ENCODE measurements around the gene PRSS8. TPM values are rescaled to one million over a fixed set of nuclear protein-coding genes. Genes with fewer than 3 reads are reported as not detected.

PRSS8 gene
- total RNA-seq, 1 donor from 2014 or later = not detected

GRCh38 chr16:31099860-31100638, 35.5 kb downstream of the PRSS8 start:
- H3K27me3 Mint-ChIP-seq (ENCODE audit: insufficient read depth) = peaks cover 1% of the 10 kb centered on the region
- H3K27ac Mint-ChIP-seq = no peak overlapping the region
- no peaks in the 10 kb centered on the region for H3K36me3 Mint-ChIP-seq (ENCODE audit: low read depth)
- H3K4me1 Mint-ChIP-seq (ENCODE audit: low read depth) = peaks cover 12% of the 10 kb centered on the region
- intact Hi-C loops (cut with micrococcal nuclease) = no loop called here
- no peak for DNase-seq (ENCODE audit: low spot score)
- H3K9me3 Mint-ChIP-seq = no peaks in the 10 kb centered on the region
- no peak overlapping the region for H3K4me3 Mint-ChIP-seq

DNA sequence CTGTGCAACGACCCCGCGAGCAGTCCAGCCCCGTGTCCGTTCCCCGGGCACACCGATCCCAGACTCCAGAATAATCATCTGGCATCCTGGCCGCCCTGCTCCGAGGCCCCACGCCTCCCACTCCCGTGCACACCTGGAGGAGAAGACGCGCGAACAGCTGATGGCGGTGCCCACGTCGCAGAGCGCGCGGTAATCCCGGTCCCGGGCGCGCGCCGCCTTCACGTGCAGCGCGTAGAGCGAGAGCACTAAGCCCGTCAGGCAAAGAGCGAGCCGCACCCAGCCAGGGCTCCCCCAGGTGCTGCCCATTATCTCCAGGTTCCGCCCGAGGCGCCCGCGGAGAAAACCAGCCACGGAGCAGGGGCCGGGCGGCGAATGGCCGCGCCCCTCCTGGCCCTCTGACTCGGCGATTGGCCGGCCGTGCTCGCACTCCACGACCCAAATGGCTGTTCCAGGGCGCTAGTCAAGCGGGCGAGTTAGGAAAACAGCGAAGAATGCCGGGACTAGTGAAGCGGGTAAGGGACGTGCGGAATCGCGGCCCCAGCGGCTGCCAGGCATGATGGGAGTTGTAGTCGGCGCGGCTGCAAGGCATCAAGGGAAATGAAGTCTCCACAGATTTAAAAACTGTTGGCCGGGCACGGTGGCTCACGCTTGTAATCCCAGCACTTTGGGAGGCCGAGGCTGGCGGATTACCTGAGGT, 41.0 kb downstream of the PRSS8 start, which contains the start of gene VKORC1:
VKORC1 (minus strand) TSS at position 374 of the 697 bp plus-strand sequence; CDS start at position 306, 68 bp downstream.
- intact Hi-C loops (cut with micrococcal nuclease) = loop anchor here (1.0 to 5.0 kb wide), 9 partner anchors 14 to 348 kb away; partner anchors contain the start of genes BCKDK, FBXL19, KAT8 and SETD1A
- Mint-ChIP-seq H3K27ac (peak within 1 kb of the TSS; percentile 82), H3K4me1 (ENCODE audit: low read depth) (peaks cover 27% of the 10 kb centered on the region), H3K36me3 (ENCODE audit: low read depth) (peaks cover 5% of the 10 kb centered on the region), H3K27me3 (ENCODE audit: insufficient read depth) (no peaks in the 10 kb centered on the region), H3K4me3 (peak within 1 kb of the TSS; percentile 95), H3K9me3 (no peaks in the 10 kb centered on the region)
- peak; percentile 84 for DNase-seq (ENCODE audit: low spot score)

GRCh38 chr16:31094088-31094423, 41.5 kb downstream of the PRSS8 start:
- Mint-ChIP-seq H3K27me3 (ENCODE audit: insufficient read depth) (no peaks in the 10 kb centered on the region), H3K4me1 (ENCODE audit: low read depth) (peaks cover 27% of the 10 kb centered on the region), H3K36me3 (ENCODE audit: low read depth) (peaks cover 5% of the 10 kb centered on the region), H3K9me3 (no peaks in the 10 kb centered on the region), H3K27ac (peak overlapping the region; percentile 82), H3K4me3 (peak overlapping the region; percentile 95)
- no peak for DNase-seq (ENCODE audit: low spot score)
- intact Hi-C loops (cut with micrococcal nuclease) = loop anchor here (1.0 to 5.0 kb wide), 9 partner anchors 15 to 348 kb away; partner anchors contain the start of genes BCKDK, FBXL19, KAT8 and SETD1A

GRCh38 chr16:31093132-31093703, 42.3 kb downstream of the PRSS8 start:
- intact Hi-C loops (cut with micrococcal nuclease) = loop anchor here (5.0 kb wide), 1 partner anchor 349 kb away; the partner anchor contains the start of gene ZNF843
- Mint-ChIP-seq H3K4me3 (peak overlapping the region; percentile 71), H3K9me3 (no peaks in the 10 kb centered on the region), H3K27me3 (ENCODE audit: insufficient read depth) (no peaks in the 10 kb centered on the region), H3K27ac (no peak overlapping the region), H3K36me3 (ENCODE audit: low read depth) (peaks cover 5% of the 10 kb centered on the region), H3K4me1 (ENCODE audit: low read depth) (peaks cover 27% of the 10 kb centered on the region)
- DNase-seq (ENCODE audit: low spot score) = no peak

- H3K36me3 Mint-ChIP-seq (ENCODE audit: low read depth) = peaks cover 5% of the 10 kb centered on the region
- intact Hi-C loops (cut with micrococcal nuclease) = loop anchor here (5.0 kb wide), 1 partner anchor 350 kb away; the partner anchor contains the start of gene ZNF843
- no peaks in the 10 kb centered on the region for H3K9me3 Mint-ChIP-seq
- peaks cover 27% of the 10 kb centered on the region for H3K4me1 Mint-ChIP-seq (ENCODE audit: low read depth)
- no peak for DNase-seq (ENCODE audit: low spot score)
- no peak overlapping the region for H3K27ac Mint-ChIP-seq
- H3K4me3 Mint-ChIP-seq = peak overlapping the region; percentile 56
- H3K27me3 Mint-ChIP-seq (ENCODE audit: insufficient read depth) = no peaks in the 10 kb centered on the region
These were observed 43.2 kb downstream of the PRSS8 start for GRCh38 chr16:31092330-31092729.

GRCh38 chr16:31090540-31090939, 45.0 kb downstream of the PRSS8 start:
- intact Hi-C loops (cut with micrococcal nuclease) = loop anchor here (5.0 kb wide), 1 partner anchor 352 kb away; the partner anchor contains the start of gene ZNF843
- Mint-ChIP-seq H3K27ac (peak overlapping the region; percentile 23), H3K27me3 (ENCODE audit: insufficient read depth) (no peaks in the 10 kb centered on the region)

GRCh38 chr16:31089199-31089598, 46.3 kb downstream of the PRSS8 start:
- H3K27me3 Mint-ChIP-seq (ENCODE audit: insufficient read depth) = no peaks in the 10 kb centered on the region
- H3K4me3 Mint-ChIP-seq = no peak overlapping the region
- DNase-seq (ENCODE audit: low spot score) = no peak
- no peak overlapping the region for H3K27ac Mint-ChIP-seq
- peaks cover 10% of the 10 kb centered on the region for H3K36me3 Mint-ChIP-seq (ENCODE audit: low read depth)
- H3K4me1 Mint-ChIP-seq (ENCODE audit: low read depth) = peaks cover 12% of the 10 kb centered on the region
- intact Hi-C loops (cut with micrococcal nuclease) = no loop called here
- H3K9me3 Mint-ChIP-seq = no peaks in the 10 kb centered on the region

More at GRCh38 chr16:31090540-31090939, 45.0 kb downstream of the PRSS8 start:
- H3K4me3 Mint-ChIP-seq = no peak overlapping the region
- no peaks in the 10 kb centered on the region for H3K9me3 Mint-ChIP-seq
- peaks cover 18% of the 10 kb centered on the region for H3K4me1 Mint-ChIP-seq (ENCODE audit: low read depth)
- DNase-seq (ENCODE audit: low spot score) = no peak
- peaks cover 8% of the 10 kb centered on the region for H3K36me3 Mint-ChIP-seq (ENCODE audit: low read depth)

DNA sequence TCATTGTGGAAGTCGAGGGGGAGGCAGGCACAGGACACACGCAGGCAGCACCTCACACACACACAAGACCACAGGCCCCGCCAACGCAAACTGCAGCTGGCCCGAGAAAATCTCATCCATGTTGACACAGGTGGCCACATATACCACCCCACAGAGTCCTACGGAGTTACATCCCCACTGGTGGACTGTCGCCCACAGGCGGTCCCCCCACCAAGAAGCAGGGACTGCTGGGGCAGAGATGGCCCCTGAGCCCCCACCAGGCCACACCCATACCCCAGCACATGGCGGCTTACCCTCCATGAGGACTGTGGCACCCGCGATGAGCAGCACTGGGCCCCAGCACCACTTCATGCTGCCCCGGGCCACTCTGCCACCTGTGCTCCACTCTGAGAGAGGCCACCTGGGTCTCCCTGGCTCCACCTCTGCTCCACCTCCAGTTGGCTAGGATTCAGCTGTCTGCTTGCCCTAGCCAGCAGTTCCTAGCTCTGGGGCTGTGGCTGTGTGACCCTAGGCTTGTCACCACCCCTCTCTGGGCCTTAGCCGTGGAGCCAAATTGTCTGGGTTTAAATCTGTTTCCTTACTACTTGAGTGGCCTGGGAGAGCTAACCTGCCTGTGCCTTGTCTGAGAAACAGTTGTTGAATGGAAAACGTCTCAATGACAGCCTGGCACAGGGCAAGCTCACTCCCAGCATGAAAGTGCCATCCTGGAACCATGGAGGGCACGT, 46.9 kb downstream of the PRSS8 start, which contains the start of gene PRSS53:
PRSS53 (minus strand) TSS at position 485 of the 725 bp plus-strand sequence; CDS start at position 351, 134 bp downstream.
- intact Hi-C loops (cut with micrococcal nuclease) = no loop called here
- Mint-ChIP-seq H3K4me3 (no peak within 1 kb of the TSS), H3K36me3 (ENCODE audit: low read depth) (peaks cover 10% of the 10 kb centered on the region)

GRCh38 chr16:31087971-31088370, 47.6 kb downstream of the PRSS8 start:
- no peak for DNase-seq (ENCODE audit: low spot score)
- no peak overlapping the region for H3K27ac Mint-ChIP-seq
- no peaks in the 10 kb centered on the region for H3K9me3 Mint-ChIP-seq
- H3K4me1 Mint-ChIP-seq (ENCODE audit: low read depth) = peaks cover 6% of the 10 kb centered on the region
- H3K27me3 Mint-ChIP-seq (ENCODE audit: insufficient read depth) = no peaks in the 10 kb centered on the region
- H3K4me3 Mint-ChIP-seq = no peak overlapping the region
- intact Hi-C loops (cut with micrococcal nuclease) = no loop called here
- peaks cover 10% of the 10 kb centered on the region for H3K36me3 Mint-ChIP-seq (ENCODE audit: low read depth)

More for the DNA sequence above, 46.9 kb downstream of the PRSS8 start, which contains the start of gene PRSS53:
- Mint-ChIP-seq H3K27ac (no peak within 1 kb of the TSS), H3K4me1 (ENCODE audit: low read depth) (peaks cover 6% of the 10 kb centered on the region), H3K9me3 (no peaks in the 10 kb centered on the region), H3K27me3 (ENCODE audit: insufficient read depth) (no peaks in the 10 kb centered on the region)
- no peak for DNase-seq (ENCODE audit: low spot score)

DNA sequence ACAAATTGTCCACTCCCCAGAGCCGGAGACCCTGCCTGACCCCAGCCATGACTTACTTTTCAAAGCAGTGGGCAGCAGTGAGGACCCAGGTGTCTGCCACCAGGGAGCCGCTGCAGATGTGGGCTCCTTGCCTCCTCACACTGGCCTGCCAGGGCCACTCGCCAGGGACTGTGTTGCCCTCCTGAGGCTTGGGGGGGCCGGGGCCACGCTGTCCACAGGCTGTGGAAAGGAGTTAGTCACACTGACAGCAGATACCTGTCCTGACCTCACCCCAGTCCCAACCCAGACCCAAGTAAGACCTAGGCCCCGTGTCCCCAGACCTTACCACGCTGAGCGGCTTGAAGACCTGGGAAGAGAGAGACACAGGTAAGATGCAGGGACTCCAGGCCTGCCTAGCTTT, 48.0 kb downstream of the PRSS8 start:
- intact Hi-C loops (cut with micrococcal nuclease) = no loop called here
- DNase-seq (ENCODE audit: low spot score) = no peak
- H3K27me3 Mint-ChIP-seq (ENCODE audit: insufficient read depth) = no peaks in the 10 kb centered on the region
- peaks cover 10% of the 10 kb centered on the region for H3K36me3 Mint-ChIP-seq (ENCODE audit: low read depth)
- H3K4me3 Mint-ChIP-seq = no peak overlapping the region
- H3K27ac Mint-ChIP-seq = no peak overlapping the region
- no peaks in the 10 kb centered on the region for H3K9me3 Mint-ChIP-seq
- peaks cover 3% of the 10 kb centered on the region for H3K4me1 Mint-ChIP-seq (ENCODE audit: low read depth)

DNA sequence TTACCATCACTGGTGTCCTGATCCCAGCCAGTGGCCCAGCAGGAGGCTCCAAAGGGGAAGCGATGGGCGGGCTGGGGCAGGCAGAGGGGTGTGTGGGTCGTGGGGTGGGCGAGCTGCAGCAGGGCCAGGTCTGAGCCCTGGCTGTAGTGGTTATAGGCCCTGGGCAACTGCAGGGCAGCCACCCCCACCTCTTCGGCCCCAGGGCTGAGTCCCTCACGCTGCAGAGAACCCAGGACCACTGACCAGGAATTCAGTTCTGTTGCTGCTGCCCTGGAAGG, 49.0 kb downstream of the PRSS8 start:
- H3K4me3 Mint-ChIP-seq = no peak overlapping the region
- H3K27ac Mint-ChIP-seq = no peak overlapping the region
- intact Hi-C loops (cut with micrococcal nuclease) = no loop called here
- peaks cover 13% of the 10 kb centered on the region for H3K36me3 Mint-ChIP-seq (ENCODE audit: low read depth)
- H3K27me3 Mint-ChIP-seq (ENCODE audit: insufficient read depth) = no peaks in the 10 kb centered on the region
- H3K9me3 Mint-ChIP-seq = no peaks in the 10 kb centered on the region
- H3K4me1 Mint-ChIP-seq (ENCODE audit: low read depth) = no peaks in the 10 kb centered on the region
- no peak for DNase-seq (ENCODE audit: low spot score)

- intact Hi-C loops (cut with micrococcal nuclease) = no loop called here
- H3K4me3 Mint-ChIP-seq = no peak overlapping the region
- no peaks in the 10 kb centered on the region for H3K9me3 Mint-ChIP-seq
- peaks cover 13% of the 10 kb centered on the region for H3K36me3 Mint-ChIP-seq (ENCODE audit: low read depth)
- DNase-seq (ENCODE audit: low spot score) = no peak
- no peaks in the 10 kb centered on the region for H3K4me1 Mint-ChIP-seq (ENCODE audit: low read depth)
- no peak overlapping the region for H3K27ac Mint-ChIP-seq
- H3K27me3 Mint-ChIP-seq (ENCODE audit: insufficient read depth) = no peaks in the 10 kb centered on the region
These were observed 49.5 kb downstream of the PRSS8 start for GRCh38 chr16:31085873-31086628.
